Measurements from ENCODE around the gene SMYD5.
A peak's percentile ranks its signal among the peaks of the same experiment; 100 is the strongest.
"Not testable (repeated sequence)": the region's sequence is repeated elsewhere in the genome, so short reads cannot be mapped to it uniquely, and the experiment has no call there.

The SMYD5 gene

GRCh38 chr2:73214120-73215035 lies at the start of gene SMYD5:
Gene SMYD5, plus strand, starts transcription at chr2:73214245. Its CDS starts 22 bp downstream, at chr2:73214267.
- peak; percentile 90 to 92 for DNase-seq
- TF ChIP-seq GATA1 (IDR thresholded peaks at IDR 0.05; ENCODE audit: low read depth, low read length) (no peak), POLR2A (IDR thresholded peaks at IDR 0.05; ENCODE audit: low read length) (peak; percentile 48)

- not testable (repeated sequence) for DNase-seq
Measured at GRCh38 chr2:73165978-73166377, 48.1 kb upstream of the SMYD5 start.

GRCh38 chr2:73166813-73167212 lies 47.2 kb upstream of the SMYD5 start:
- not testable (repeated sequence) for DNase-seq

- DNase-seq, result not testable (repeated sequence)
Measured at GRCh38 chr2:73168348-73168747, 45.7 kb upstream of the SMYD5 start.

GRCh38 chr2:73170341-73170740 lies 43.7 kb upstream of the SMYD5 start:
- not testable (repeated sequence) for DNase-seq

- no peak for DNase-seq
Measured at GRCh38 chr2:73172963-73173362, 41.1 kb upstream of the SMYD5 start.

GRCh38 chr2:73173781-73174180 lies 40.3 kb upstream of the SMYD5 start:
- TF ChIP-seq GATA1 (IDR thresholded peaks at IDR 0.05; ENCODE audit: low read depth, low read length), result no peak
- TF ChIP-seq POLR2A (IDR thresholded peaks at IDR 0.05; ENCODE audit: low read length), result no peak
- DNase-seq, result no peak

More at GRCh38 chr2:73172963-73173362, 41.1 kb upstream of the SMYD5 start:
- TF ChIP-seq GATA1 (IDR thresholded peaks at IDR 0.05; ENCODE audit: low read depth, low read length) (no peak), POLR2A (IDR thresholded peaks at IDR 0.05; ENCODE audit: low read length) (no peak)

- no peak for DNase-seq
Measured at GRCh38 chr2:73174244-73174643, 39.8 kb upstream of the SMYD5 start.

GRCh38 chr2:73174941-73175662 lies 38.9 kb upstream of the SMYD5 start:
- DNase-seq, result no peak
- TF ChIP-seq POLR2A (IDR thresholded peaks at IDR 0.05; ENCODE audit: low read length), result no peak
- no peak for TF ChIP-seq GATA1 (IDR thresholded peaks at IDR 0.05; ENCODE audit: low read depth, low read length)

More at GRCh38 chr2:73174244-73174643, 39.8 kb upstream of the SMYD5 start:
- TF ChIP-seq POLR2A (IDR thresholded peaks at IDR 0.05; ENCODE audit: low read length) (no peak), GATA1 (IDR thresholded peaks at IDR 0.05; ENCODE audit: low read depth, low read length) (no peak)

- TF ChIP-seq POLR2A (IDR thresholded peaks at IDR 0.05; ENCODE audit: low read length), result no peak
- no peak for TF ChIP-seq GATA1 (IDR thresholded peaks at IDR 0.05; ENCODE audit: low read depth, low read length)
- peak; percentile 82 to 83 for DNase-seq
Measured at GRCh38 chr2:73175663-73176204, 38.3 kb upstream of the SMYD5 start.

GRCh38 chr2:73176205-73176880 lies 37.7 kb upstream of the SMYD5 start:
- TF ChIP-seq POLR2A (IDR thresholded peaks at IDR 0.05; ENCODE audit: low read length) (no peak), GATA1 (IDR thresholded peaks at IDR 0.05; ENCODE audit: low read depth, low read length) (no peak)
- peak; percentile 36 to 40 for DNase-seq

GRCh38 chr2:73176881-73177644 lies 37.0 kb upstream of the SMYD5 start:
- DNase-seq, result peak; percentile 83 to 92

GRCh38 chr2:73177645-73178255 lies 36.3 kb upstream of the SMYD5 start:
- TF ChIP-seq GATA1 (IDR thresholded peaks at IDR 0.05; ENCODE audit: low read depth, low read length) (no peak), POLR2A (IDR thresholded peaks at IDR 0.05; ENCODE audit: low read length) (no peak)
- no peak for DNase-seq

More at GRCh38 chr2:73176881-73177644, 37.0 kb upstream of the SMYD5 start:
- no peak for TF ChIP-seq GATA1 (IDR thresholded peaks at IDR 0.05; ENCODE audit: low read depth, low read length)
- TF ChIP-seq POLR2A (IDR thresholded peaks at IDR 0.05; ENCODE audit: low read length), result no peak
